IPS-18c (cell line): ENCODE results near the gene CFAP53.
"Not testable (repeated sequence)": the region's sequence is repeated elsewhere in the genome, so short reads cannot be mapped to it uniquely, and the experiment has no call there.

Experiments used
- H3K4me3 ChIP-seq: 2 replicates; pipeline ENCODE4 v1.7.0; 2013; ENCODE audit warnings: low read depth, mild to moderate bottlenecking, low read length, moderate library complexity; ENCODE audit not compliant: insufficient read depth
- H3K9me3 ChIP-seq: one replicate; pipeline ENCODE4 v1.6.1; 2013; ENCODE audit warnings: mild to moderate bottlenecking, low read length, moderate library complexity; ENCODE audit not compliant: control insufficient read depth, insufficient read depth

CFAP53 gene

DNA sequence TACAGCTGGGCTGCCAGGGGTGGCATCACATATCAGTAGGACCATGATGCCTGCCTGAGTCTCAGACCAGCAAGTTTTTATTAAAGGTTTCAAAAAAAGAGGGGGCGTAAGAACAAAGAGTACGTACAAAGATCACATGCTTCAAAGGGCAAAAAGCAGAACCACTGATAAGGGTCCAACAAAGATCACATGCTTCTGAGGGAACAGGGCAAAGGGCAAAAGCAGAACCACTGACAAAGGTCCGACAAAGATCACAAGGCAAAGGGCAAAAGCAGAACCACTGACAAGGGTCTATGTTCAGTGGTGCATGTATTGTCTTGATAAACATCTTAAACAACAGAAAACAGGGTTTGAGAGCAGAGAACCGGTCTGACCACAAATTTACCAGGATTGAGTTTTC, 46.0 kb downstream of the CFAP53 start:
- not testable (repeated sequence) for H3K4me3 ChIP-seq, H3K9me3 ChIP-seq

DNA sequence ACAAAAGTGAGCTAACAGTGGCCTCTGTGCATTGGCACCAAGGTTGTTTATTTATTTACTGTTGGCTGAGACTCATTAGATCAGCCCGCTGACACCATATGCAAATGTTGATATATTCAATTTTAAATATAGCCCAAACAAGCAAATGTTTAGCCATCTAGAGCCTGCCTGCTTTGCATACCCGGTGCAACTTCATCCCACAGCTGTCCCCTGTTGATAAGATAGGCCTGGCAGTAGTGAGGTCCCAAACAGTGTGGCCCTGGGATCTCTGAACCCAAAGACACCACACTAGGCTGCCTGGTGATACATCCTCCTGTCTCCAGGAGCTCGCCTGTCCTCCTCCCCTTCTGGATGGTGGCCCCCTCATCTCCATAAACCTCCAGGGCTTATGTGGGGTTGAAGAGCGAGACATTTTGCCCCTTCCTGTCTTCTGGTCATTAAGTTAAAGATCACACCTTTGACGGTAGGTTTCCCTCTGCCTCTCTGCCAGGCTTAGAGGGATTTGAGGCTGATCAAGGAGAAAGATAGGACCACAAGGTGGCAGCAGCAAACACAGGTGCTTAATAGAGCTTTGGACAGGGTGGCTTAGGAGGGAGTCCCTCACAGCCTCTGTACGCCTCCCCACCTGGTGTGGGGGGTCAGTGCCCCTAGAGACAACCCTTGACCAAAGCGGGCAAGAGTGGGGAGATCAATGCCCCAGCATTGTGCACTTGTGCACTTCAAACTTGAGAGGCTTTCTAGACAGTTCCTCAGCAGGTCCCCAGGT, 47.7 kb downstream of the CFAP53 start:
- peaks cover 6% of the 10 kb centered on the region for H3K9me3 ChIP-seq
- H3K4me3 ChIP-seq, result no peak overlapping the region

DNA sequence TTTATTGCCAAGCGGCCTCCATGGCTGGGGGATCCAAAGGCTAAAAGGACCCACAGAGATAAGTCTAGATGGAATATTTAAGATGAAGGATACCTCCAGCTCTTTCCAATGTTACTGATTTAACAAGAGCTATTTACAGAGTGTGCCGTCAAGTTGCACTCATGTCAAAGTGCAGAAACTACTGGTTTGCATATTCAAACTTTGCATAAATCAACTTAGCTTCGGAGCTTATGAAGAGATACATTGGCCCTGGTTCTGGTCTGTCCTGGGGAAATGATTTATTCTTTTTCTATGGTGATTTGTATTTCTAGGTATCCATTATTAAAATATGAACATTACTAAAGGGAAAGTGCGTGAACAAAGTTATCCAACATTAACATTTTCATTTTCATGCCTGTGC, 57.0 kb downstream of the CFAP53 start:
- Histone ChIP-seq H3K9me3 (no peaks in the 10 kb centered on the region), H3K4me3 (no peak overlapping the region)

DNA sequence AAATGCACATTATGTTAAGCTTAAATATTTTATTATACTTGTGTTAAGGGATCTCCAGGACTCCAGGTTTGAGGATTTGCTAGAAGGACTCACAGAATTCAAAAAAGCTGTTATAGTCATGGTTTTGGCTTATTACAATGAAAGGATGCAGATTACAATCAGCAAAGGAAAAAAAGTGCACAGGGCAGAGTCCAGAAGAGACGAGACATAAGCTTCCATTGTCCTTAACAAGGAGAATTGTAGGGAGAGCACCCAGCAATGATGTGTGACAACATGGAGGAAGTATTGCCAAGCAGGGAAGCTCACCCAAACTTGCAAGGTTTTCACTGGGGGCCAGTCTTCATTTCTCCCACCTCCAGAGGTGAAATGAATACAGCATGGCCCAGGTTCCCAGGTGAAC, 58.6 kb downstream of the CFAP53 start:
- no peaks in the 10 kb centered on the region for H3K9me3 ChIP-seq
- no peak overlapping the region for H3K4me3 ChIP-seq

DNA sequence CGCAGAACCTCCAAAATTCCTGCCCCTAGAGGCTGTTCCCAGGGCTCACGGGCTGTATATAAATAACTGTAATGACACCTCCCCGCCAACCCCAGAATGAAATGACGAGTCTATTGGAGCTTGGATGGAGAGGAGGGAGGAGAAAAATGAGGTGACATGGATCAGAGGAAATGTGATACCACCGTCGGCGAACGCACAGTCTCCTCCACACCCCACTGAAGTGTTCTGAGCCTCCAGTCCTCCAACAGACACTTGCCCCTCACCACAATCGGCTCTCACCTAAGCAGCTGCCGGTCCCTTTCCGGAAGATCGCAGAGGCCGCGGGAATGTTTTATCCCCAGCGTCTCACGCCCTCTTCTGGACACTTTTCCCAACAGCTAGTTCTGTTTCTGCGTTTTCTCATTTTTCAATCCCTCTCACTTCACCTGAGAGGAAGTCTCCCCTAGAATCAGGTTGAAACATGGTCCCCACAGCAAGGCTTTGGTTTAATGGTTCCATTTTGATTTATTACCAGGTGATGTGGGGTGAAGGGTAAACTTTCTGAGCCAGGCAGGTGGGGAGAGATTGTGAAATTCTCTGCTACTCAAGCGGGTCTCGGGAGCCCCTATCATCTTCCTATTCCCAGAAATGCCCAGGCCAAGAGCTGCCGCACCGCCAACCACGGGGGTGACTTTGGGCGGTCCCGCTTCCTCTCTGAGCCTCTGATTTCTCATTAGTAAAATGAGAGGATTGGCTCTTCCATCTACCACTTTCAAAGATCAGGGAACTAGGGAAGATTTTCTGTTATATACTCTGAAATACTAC, 62.3 kb downstream of the CFAP53 start:
- H3K4me3 ChIP-seq, result no peak overlapping the region; the same call in 1 of the 2 replicates

DNA sequence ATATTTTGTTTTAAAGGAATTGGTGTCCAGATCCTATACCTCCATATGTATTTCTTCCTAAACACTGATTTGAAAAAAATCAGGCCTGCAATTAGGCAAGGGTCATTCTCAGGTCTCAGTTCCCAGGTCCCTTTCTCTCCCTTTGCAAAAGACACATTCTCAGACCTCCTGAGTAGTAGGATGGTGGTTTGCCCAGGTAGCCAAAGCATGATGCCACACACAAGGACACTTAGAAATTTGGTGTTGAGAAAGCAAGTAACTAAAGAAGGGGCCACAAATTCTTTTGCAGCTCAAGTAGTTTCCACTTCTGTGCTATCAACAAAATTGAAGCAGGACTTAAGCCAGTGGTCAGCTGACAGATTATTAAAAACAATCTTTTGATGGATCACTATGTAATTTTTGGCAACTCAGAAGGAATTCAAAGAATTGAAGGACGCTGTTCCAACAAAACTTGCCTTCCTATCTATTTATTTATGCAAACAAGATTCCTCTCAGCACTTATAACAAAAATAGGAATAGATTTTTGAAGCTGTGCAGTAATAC, 64.7 kb downstream of the CFAP53 start:
- Histone ChIP-seq H3K9me3 (peaks cover 2% of the 10 kb centered on the region), H3K4me3 (no peak overlapping the region)

More for the DNA sequence above, 62.3 kb downstream of the CFAP53 start:
- H3K9me3 ChIP-seq, result peaks cover 2% of the 10 kb centered on the region

DNA sequence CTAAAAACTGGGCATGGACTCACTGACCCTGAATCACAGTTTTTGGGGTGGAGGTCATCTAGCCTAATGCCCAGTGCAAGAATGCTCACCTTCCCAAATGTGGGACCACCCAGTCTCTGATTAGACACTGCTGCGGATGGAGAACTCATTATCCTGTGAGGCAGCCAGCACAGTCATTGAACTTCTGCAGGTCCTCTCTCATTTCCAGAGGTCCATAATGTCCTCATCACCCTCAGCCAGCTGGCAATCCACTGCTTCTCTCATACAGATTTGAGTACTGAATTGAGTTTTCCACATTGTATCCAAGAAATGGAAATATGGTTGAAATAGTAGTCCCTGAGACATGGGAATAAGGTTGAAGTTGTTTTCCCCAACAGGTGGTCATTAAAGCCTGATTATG, 66.4 kb downstream of the CFAP53 start:
- no peak overlapping the region for H3K4me3 ChIP-seq
- peaks cover 2% of the 10 kb centered on the region for H3K9me3 ChIP-seq

DNA sequence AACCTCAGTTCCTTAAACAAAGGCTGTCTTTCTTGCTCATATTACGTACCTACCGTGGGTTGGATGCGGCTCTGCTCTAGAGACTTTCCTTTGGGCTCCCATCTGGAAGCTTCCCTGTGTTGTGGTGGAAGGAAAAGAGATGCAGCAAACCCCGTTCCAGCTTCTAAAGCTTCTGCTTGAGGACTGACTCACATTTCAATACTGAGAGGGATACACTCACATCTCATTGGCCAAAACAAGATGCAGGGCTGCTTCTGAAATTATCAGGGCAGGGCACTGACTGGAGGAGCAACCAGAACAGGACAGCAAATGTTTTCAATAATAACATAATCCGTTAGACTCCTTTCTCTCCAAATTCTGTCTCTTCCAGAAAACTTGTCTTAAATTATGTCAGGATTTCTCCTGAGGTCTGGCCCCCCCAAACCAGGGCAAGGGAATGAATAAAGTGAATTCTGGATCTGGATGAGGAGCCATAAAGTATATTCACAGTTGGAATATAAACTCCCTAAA, 66.9 kb downstream of the CFAP53 start:
- Histone ChIP-seq H3K4me3 (no peak overlapping the region), H3K9me3 (peaks cover 2% of the 10 kb centered on the region)

DNA sequence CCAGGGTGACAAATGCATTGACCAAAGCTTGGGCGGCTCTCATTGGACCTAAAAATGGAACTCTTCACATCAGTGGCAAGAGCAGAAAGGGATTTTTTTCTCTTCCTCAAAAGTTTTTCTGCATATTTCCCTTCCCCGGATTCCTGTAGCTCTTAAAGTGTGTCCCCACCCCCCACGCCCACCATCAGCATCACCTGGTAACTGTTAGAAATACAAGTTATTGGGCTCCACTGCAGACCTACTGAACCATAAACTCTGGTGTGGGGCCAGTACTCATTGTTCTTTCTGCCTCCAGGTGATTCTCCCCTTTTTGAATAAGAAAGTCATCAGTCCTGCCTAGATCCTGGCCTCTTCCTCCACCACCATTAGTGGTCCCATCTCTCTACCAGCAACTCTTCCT, 70.0 kb downstream of the CFAP53 start:
- no peak overlapping the region for H3K4me3 ChIP-seq
- peaks cover 2% of the 10 kb centered on the region for H3K9me3 ChIP-seq

DNA sequence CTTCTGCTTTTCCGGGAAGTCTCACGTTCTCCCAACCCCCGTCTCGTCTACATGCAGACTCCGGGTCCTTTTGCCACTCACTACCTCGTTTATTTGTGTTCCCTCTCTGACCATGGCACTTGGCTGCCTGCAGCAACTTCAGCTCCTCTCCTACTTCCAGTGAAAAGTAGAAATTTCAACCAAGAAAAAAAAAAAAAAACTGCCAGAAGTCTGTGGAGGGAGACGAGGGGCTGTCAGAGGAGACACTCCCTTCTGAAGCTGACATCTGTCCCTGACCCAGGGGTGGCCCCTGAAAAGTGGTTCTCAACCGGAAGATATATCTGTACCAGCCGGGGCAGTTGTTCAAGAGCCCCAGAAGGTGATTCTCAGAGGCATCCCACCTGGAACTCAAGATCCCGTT, 70.6 kb downstream of the CFAP53 start:
- H3K4me3 ChIP-seq, result no peak overlapping the region

DNA sequence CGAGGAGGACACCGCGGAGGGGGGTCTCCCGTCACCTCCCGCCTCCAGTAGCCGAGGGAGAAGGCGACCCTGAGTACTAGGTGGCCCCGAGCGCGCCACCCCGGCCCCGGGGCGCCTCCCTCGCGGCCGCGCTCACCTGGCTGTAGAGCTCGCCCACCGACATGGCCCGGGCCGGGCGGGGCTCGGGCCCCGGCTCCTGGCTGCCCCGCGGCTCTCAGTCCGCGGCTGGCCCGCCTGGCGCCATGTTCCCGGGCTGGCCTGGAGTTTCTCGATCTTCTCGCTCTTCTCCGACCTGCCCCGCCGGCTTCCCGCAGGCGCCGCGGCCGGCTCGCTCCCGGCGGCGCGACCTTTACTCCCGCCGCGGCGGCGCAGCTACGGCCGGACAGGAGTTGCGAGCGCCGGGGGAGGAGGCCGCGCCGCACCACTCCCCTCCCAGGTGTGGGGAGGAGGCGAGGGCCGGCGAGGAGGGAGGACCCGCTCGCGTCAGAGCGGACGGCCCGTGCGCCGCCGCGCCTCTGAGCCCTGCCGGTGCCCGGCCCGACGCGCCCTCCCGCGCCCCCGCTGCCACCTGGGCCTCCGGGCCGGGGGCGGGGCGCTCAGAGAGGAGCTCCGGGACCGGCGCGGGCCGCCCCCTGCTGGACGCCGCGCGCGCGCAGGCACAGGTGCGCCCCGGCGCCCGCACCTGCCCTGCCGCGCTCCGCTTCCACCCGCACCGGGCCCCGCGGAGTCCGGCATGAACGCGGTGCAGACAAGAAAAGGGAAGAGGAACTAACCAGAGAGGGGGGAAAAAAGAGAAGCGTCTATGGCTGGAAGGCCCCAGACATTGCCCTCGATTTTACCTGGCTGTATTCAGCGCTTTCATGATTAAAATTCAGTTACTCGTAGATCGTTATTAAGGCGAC, 71.4 kb downstream of the CFAP53 start, which contains the start of gene MYO5B:
Gene MYO5B, minus strand, starts transcription at position 517 of the 902 bp plus-strand sequence. Its CDS starts 354 bp downstream, at position 163.
- H3K4me3 ChIP-seq, result peak within 1 kb of the TSS; percentile 75

More for the DNA sequence above, 70.6 kb downstream of the CFAP53 start:
- H3K9me3 ChIP-seq, result no peaks in the 10 kb centered on the region

DNA sequence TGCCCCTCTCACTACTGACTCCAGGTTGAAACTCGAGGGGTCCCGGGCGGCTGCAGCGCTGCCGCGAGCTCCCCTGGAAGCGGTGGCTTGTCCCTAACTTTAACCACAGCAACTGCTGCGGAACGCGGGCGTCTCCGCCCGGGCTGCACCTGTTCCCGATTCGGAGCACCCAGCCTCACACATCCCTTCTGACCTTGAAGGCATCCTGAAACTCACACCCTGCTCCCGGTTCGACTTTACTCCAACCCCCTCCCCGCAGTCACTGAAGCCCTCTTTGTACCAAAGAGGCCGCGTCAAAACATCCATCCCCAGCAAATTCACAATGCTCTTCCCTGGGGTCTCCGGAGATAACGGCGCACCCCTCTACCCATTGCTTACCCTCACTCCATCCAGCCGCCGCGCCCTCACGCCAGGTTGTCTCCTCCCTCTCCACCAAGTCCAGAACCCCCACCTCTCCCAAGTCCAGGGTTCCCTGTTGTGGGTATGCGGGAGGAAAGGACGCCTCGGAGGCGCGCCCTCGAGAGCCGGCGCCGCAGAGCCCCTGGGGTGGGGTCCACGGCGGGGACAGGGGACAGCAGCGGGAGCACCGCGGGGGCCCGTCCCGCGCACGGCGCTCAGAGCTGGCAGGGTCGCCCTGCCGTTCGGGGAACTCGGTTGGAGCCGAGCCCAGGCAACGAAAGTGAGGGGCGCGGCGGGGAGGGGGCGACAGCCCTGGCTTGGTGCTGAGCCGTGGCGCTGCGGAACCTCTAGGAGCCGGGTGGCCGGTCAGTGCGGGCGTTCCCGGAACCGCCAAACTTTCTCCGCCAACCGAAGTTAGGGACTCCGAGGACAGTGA, 72.3 kb downstream of the CFAP53 start:
- H3K9me3 ChIP-seq, result no peaks in the 10 kb centered on the region
- H3K4me3 ChIP-seq, result peak overlapping the region; percentile 75

More for the DNA sequence above, 71.4 kb downstream of the CFAP53 start, which contains the start of gene MYO5B:
- no peaks in the 10 kb centered on the region for H3K9me3 ChIP-seq

DNA sequence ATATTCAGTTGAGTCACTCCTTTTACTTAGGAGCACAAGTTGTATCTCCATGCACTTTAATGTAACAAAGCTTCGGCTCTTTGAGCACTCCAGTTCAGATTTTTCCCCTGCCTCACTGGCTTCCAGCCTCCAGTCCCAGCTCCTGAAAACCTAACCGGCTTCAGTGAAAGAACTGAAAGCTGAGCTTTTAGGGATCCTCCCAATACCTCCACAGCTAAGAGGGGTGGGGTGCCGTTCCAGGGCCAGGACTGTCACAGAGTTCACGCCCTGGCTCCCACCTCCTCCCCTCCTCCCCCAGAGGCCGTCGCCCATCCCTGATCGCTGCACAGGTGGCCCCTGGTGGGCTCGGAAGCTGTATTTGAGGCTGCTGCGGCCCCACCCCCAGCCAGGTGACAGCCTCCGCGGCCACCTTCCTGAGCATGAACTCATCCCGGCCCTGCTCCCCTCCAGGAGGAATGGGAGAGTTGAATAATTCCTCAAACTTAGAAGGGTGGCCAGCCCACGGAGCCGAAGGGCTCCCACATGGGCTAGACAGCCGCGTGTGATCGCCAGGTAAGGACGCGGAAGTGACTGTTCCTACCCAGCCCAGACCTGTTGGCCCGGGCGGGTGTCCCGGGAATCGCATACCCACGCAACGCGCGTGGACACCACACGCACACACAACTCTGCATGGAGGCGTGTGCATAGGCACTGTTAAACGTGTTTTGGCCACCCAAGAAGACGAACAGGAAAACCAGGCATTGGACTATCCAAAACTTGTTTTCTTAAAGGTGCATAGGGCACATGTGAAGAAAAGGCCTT, 73.1 kb downstream of the CFAP53 start:
- no peaks in the 10 kb centered on the region for H3K9me3 ChIP-seq
- H3K4me3 ChIP-seq, result peak overlapping the region; percentile 75

DNA sequence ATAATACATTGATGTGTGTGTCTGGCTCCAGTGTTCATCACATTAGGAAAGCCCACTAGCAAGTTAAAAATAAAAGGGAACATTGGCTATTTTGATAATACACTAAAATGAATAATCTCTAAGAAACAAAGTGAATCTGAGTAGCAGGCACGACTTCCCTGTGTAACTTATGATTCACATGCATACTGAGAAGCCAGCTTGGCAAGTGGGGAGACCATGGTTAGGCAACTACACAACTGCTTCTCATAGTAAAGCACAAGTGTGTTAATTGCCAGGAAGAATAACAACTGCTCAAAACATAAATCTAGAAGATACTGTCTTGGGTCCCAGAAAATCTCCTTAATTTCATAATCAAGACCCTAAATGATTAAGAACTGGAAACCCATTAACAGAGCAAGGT, 75.4 kb downstream of the CFAP53 start:
- no peak overlapping the region for H3K4me3 ChIP-seq
- H3K9me3 ChIP-seq, result no peaks in the 10 kb centered on the region

DNA sequence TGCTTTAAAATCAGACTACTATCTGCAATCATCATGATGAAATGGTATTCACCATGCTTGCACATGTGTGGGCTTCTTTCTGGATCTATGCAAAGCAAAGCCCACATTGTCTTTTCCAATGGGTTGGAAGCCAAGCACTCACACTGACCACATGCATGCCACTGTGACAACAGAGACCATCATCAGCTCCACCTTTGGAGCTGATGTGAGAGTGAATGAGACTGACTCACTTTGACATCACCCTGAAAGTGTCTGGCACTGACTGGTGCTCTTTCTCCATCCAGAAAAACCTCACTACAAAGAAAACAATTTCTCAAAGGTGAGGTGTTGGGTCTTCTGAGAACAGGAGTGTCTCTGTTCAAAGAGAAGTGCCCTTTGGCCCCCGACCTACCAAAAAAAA, 76.1 kb downstream of the CFAP53 start:
- Histone ChIP-seq H3K9me3 (no peaks in the 10 kb centered on the region), H3K4me3 (no peak overlapping the region)
